SU-DHL-6 (cell line): ENCODE measurements around the gene DNAJB14.

Source experiments
- H2AFZ ChIP-seq: fragments of 200-600 bp; sonication (generic); 2 replicates; pipeline ENCODE4 v1.6.1; 2014; ENCODE audit warnings: low read depth, mild to moderate bottlenecking, moderate library complexity, mixed read lengths, antibody characterized with exemption, low read length; ENCODE audit not compliant: severe bottlenecking
- H3F3A ChIP-seq: fragments of 200-600 bp; shearing (Covaris generic); 2 replicates; pipeline ENCODE4 v1.6.0; 2016; ENCODE audit warnings: antibody characterized with exemption, mild to moderate bottlenecking; ENCODE audit not compliant: insufficient read depth
- H3K27ac ChIP-seq: fragments of 200-600 bp; sonication (generic); 2 replicates; pipeline ENCODE4 v1.5.1; 2016; ENCODE audit warnings: low read depth, mild to moderate bottlenecking, low read length, moderate library complexity, mixed read lengths
- H3K27me3 ChIP-seq: fragments of 200-600 bp; sonication (generic), shearing (Covaris generic); 2 replicates; pipeline ENCODE4 v1.6.0; 2014; ENCODE audit warnings: mild to moderate bottlenecking, low read length
- H3K36me3 ChIP-seq: fragments of 200-600 bp; sonication (generic); 2 replicates; pipeline ENCODE4 v1.6.1; 2014; ENCODE audit warnings: mild to moderate bottlenecking, low read length, mixed read lengths
- H3K4me2 ChIP-seq: fragments of 300-600, 200-600 bp; shearing (Covaris generic), sonication (generic); 2 replicates; pipeline ENCODE4 v1.6.0; 2014; ENCODE audit warnings: low read length, low read depth, mild to moderate bottlenecking; ENCODE audit not compliant: poor library complexity, severe bottlenecking
- H3K4me3 ChIP-seq: fragments of 200-600 bp; sonication (generic); 2 replicates; pipeline ENCODE4 v1.5.1; 2014; ENCODE audit warnings: antibody characterized with exemption, low read length, mild to moderate bottlenecking, mixed read lengths; ENCODE audit not compliant: insufficient read depth, poor library complexity, severe bottlenecking
- H3K79me2 ChIP-seq: fragments of 200-600 bp; sonication (generic); 2 replicates; pipeline ENCODE4 v1.6.1; 2014; ENCODE audit warnings: mild to moderate bottlenecking, low read length, moderate library complexity; ENCODE audit not compliant: insufficient read depth
- H3K9ac ChIP-seq: fragments of 200-600 bp; sonication (generic); 2 replicates; pipeline ENCODE4 v1.7.0; 2014; ENCODE audit warnings: mild to moderate bottlenecking, low read length
- H3K9me2 ChIP-seq: fragments of 200-600 bp; sonication (generic); replicated peaks from 2 replicates; pipeline ENCODE4 v1.6.1; 2014; ENCODE audit warnings: low read length; ENCODE audit not compliant: insufficient read depth
- H3K9me3 ChIP-seq: fragments of 200-600 bp; sonication (generic); 2 replicates; pipeline ENCODE4 v1.6.1; 2014; ENCODE audit warnings: low read length, mixed read lengths; ENCODE audit not compliant: insufficient read depth
- H4K20me1 ChIP-seq: fragments of 200-600 bp; sonication (generic); 2 replicates; pipeline ENCODE4 v1.6.1; 2014; ENCODE audit warnings: low read depth, mild to moderate bottlenecking, antibody characterized with exemption, low read length, moderate library complexity, mixed read lengths
- EZH2phosphoT487 ChIP-seq: fragments of 200-600 bp; sonication (generic), shearing (Covaris generic); conservative IDR thresholded peaks from 2 replicates; pipeline ENCODE4 v1.6.1; 2018; ENCODE audit warnings: mild to moderate bottlenecking, antibody characterized with exemption, low read length, moderate library complexity, mixed read lengths
- TF ChIP-seq, protein P1 (sequence below): fragments of 200-600 bp; sonication (generic); IDR thresholded peaks from one replicate; pipeline ENCODE4 v1.5.1; 2017; ENCODE audit warnings: antibody characterized with exemption, mild to moderate bottlenecking, low read length, moderate library complexity; ENCODE audit not compliant: insufficient read depth, poor library complexity, severe bottlenecking

The DNAJB14 gene

GRCh38 chr4:99868126-99868596, 78.3 kb downstream of the DNAJB14 start:
- no peaks in the 10 kb centered on the region for H4K20me1 ChIP-seq
- no peaks in the 10 kb centered on the region for H3F3A ChIP-seq
- H3K4me2 ChIP-seq, result no peak overlapping the region
- H3K9ac ChIP-seq, result no peak overlapping the region
- H2AFZ ChIP-seq, result no peak overlapping the region
- no peaks in the 10 kb centered on the region for H3K27me3 ChIP-seq
- no peak overlapping the region for H3K4me3 ChIP-seq
- no peaks in the 10 kb centered on the region for H3K9me2 ChIP-seq
- H3K79me2 ChIP-seq, result no peaks in the 10 kb centered on the region
- no peak for TF ChIP-seq EZH2phosphoT487
- TF ChIP-seq, protein P1, sequence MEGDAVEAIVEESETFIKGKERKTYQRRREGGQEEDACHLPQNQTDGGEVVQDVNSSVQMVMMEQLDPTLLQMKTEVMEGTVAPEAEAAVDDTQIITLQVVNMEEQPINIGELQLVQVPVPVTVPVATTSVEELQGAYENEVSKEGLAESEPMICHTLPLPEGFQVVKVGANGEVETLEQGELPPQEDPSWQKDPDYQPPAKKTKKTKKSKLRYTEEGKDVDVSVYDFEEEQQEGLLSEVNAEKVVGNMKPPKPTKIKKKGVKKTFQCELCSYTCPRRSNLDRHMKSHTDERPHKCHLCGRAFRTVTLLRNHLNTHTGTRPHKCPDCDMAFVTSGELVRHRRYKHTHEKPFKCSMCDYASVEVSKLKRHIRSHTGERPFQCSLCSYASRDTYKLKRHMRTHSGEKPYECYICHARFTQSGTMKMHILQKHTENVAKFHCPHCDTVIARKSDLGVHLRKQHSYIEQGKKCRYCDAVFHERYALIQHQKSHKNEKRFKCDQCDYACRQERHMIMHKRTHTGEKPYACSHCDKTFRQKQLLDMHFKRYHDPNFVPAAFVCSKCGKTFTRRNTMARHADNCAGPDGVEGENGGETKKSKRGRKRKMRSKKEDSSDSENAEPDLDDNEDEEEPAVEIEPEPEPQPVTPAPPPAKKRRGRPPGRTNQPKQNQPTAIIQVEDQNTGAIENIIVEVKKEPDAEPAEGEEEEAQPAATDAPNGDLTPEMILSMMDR, result no peak
- H3K9me3 ChIP-seq, result no peaks in the 10 kb centered on the region
- H3K36me3 ChIP-seq, result no peaks in the 10 kb centered on the region; the same call in 1 of the 2 replicates
- H3K27ac ChIP-seq, result no peak overlapping the region

- H4K20me1 ChIP-seq, result no peaks in the 10 kb centered on the region
- H3K79me2 ChIP-seq, result no peaks in the 10 kb centered on the region
- H3K9ac ChIP-seq, result no peak overlapping the region
- no peaks in the 10 kb centered on the region for H3K9me3 ChIP-seq
- H3K4me3 ChIP-seq, result no peak overlapping the region
- no peaks in the 10 kb centered on the region for H3F3A ChIP-seq
- H3K4me2 ChIP-seq, result no peak overlapping the region
- no peaks in the 10 kb centered on the region for H3K9me2 ChIP-seq
- no peaks in the 10 kb centered on the region; the same call in 1 of the 2 replicates for H3K36me3 ChIP-seq
- TF ChIP-seq EZH2phosphoT487, result no peak
- TF ChIP-seq, protein P1, result no peak
- no peaks in the 10 kb centered on the region for H3K27me3 ChIP-seq
- H2AFZ ChIP-seq, result no peak overlapping the region
- no peak overlapping the region for H3K27ac ChIP-seq
Measured at GRCh38 chr4:99863804-99864203, 82.6 kb downstream of the DNAJB14 start.

DNA sequence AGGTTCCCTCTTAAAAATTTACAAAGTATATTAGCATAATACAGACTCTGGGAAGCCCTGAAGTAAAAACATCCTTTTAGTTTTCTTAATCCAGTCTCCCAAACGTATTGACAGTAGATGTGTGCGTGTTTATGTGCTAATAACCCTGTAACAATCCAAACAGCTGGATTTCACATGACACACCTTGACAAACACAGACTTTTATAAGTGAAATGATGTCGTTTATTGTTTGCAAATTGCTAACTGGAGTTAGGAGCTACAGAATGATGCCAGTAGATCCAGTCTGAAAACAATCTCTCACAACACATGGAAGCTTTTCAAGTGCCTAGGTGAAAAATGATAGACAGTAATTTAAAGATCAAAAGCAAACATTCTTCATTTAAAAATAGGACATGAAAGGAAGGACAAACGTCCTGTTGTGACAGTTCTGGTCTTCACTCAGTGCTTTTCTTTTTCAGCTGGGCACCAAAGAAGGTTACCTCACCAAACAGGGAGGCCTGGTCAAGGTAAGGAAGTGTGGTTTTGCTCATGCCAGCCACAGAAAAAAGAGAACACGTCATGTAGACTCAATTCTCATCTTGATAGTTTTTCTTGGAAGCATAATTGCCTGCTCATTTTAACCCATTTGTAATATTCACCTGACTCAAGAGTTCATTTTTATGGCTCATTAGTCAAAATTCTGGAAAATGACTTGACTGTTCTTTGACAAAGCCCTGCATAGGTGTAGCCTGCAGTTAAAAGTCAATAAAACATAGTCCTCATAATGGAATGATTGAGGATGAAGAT, 85.1 kb downstream of the DNAJB14 start:
- H3K79me2 ChIP-seq, result no peaks in the 10 kb centered on the region
- H3K9me3 ChIP-seq, result no peaks in the 10 kb centered on the region
- H3F3A ChIP-seq, result no peaks in the 10 kb centered on the region
- H4K20me1 ChIP-seq, result no peaks in the 10 kb centered on the region
- H3K4me2 ChIP-seq, result no peak overlapping the region
- no peak overlapping the region for H2AFZ ChIP-seq
- no peak overlapping the region for H3K9ac ChIP-seq
- H3K36me3 ChIP-seq, result no peaks in the 10 kb centered on the region; the same call in 1 of the 2 replicates
- no peaks in the 10 kb centered on the region for H3K27me3 ChIP-seq
- H3K4me3 ChIP-seq, result no peak overlapping the region
- H3K27ac ChIP-seq, result no peak overlapping the region
- H3K9me2 ChIP-seq, result no peaks in the 10 kb centered on the region
- TF ChIP-seq EZH2phosphoT487, result no peak
- TF ChIP-seq, protein P1, result no peak
